HG02840 (cell line): ENCODE data around the gene EP400.

Source experiments
- ATAC-seq: cut with Tn5 transposase; IDR thresholded peaks from one replicate; pipeline ENCODE4 v1.9.1; 2021; ENCODE audit warnings: mild to moderate bottlenecking, moderate library complexity, moderate number of reproducible peaks; ENCODE audit not compliant: unreplicated experiment, low FRiP score

Gene EP400

DNA sequence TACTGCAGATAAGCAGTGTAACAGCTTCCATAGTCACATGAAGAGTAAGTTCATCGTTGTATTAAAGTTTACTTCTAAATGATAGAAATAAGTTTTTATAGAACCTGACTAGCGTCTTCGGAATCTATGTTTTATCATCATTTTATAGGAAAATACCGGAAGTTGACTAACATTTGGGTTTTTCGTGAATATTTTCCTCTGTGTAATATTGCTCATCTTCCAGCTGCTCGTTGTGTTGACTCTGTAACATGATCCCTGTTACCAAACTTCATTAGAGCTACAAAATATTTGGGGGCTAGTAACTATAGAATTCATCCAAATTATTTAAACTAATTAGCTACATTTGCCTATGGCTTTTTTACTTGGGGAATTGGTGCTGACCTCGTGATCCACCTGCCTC is 157.2 kb downstream of the EP400 start:
- no peak for ATAC-seq

GRCh38 chr12:132108211-132108832 is 158.6 kb downstream of the EP400 start:
- ATAC-seq = no peak

GRCh38 chr12:132109741-132110140 is 160.0 kb downstream of the EP400 start:
- ATAC-seq = no peak

GRCh38 chr12:132110677-132111076 is 160.9 kb downstream of the EP400 start:
- no peak for ATAC-seq

DNA sequence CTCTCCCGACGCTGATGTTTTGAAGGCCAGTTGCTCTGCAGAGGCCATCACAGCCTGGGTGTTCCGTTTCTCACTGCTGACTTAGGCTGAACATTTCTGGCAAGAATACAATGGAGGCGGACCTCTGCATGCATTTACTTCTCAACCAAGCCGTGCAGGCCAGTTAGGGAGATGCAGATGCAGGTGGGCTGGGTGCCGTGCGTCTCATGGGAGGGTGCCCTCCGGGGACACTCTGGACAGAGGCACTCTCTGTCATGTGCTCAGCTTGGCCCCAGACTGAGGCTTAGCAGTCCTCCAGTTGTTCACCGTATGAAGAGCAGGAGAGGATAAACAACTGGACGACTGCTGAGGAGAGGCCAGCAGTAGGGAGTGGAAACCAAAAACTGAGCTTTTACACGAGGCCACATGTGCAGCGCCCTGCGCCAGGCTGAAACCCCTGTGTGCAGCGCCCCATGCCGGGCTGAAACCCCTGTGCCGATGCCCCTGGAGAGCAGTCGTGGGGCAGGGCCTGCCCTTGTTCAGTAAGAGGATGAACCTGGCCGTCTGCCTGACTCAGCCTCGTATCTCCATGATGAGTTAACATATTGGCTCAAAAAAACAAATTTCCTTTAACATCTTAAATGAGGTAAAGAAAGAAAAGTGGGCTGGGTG is 162.0 kb downstream of the EP400 start:
- ATAC-seq = no peak

DNA sequence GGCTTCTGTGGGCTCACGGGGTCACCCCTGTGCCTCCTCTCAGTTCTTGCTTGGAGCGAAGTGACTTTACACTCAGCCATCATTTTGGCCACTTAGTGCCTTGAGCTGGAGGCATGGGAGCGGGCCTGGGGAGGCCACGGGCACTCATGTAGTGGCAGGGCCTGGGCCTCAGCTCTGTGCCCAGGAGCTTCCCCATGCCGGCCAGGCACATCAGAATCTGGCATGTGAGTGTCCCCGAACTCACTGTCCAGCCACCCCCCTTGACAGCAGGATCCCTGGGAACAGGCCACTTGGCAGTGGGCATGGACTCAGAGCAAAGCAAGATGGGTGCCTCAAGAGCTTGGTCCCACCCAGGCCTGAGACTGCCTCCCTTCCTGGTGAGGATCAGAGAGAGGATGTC is 164.9 kb downstream of the EP400 start:
- ATAC-seq = no peak

GRCh38 chr12:132115500-132115899 is 165.8 kb downstream of the EP400 start:
- no peak for ATAC-seq

GRCh38 chr12:132116709-132117557 is 167.2 kb downstream of the EP400 start:
- ATAC-seq = no peak

DNA sequence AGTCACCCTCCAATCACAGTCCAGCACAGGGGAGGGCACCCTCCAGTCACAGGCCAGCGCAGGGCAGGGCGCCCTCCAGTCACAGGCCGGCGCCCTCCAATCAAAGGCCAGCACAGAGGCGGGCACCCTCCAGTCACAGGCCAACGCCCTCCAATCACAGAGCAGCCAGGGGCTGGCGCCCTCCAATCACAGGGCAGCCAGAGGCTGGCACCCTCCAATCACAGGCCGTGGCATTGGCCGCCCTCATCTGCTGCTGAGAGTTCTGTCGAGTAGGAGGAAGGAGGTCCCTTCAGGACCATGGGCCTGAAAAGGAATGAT is 167.8 kb downstream of the EP400 start:
- no peak for ATAC-seq

DNA sequence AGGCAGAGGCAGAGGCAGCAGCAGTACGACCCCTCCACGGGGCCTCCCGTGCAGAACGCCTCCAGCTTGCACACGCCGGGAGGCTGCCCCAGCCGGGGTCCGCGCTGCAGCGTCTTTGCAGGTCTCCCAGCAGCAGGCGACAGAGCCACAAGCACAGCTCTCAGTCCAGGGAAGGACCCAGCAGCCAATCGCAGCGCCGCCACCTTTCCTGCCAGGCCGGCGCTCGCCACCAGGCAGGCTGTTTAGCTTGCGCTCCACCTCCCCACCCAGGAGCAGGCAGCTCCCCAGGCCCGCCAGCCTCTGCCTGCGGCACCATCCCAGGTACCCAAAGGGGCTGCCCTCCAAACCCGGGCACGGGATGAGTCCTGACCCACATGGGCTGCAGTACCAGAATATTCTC is 169.1 kb downstream of the EP400 start:
- ATAC-seq = no peak

DNA sequence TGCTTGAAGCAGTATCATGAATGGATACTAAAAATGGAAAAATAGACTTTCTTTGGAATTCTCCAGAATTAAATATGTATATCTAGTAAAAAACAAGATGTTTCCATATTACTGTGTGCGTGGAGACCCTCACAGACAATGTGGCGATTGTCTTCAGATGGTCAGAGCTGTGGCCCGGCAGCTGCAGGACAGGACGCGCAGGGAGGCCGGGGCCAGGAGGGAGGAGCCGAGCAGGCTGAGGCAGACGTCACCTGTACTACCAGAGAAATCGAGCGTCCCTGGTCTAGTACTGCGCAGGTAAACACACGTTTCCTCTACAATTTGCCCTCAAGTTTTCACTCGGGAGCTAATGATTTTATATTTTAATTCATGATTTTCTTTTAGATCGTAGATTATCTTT is 171.5 kb downstream of the EP400 start:
- no peak for ATAC-seq

GRCh38 chr12:132123970-132124765 is 174.4 kb downstream of the EP400 start:
- ATAC-seq = no peak

- no peak for ATAC-seq
Observed at GRCh38 chr12:132124766-132125425, 175.2 kb downstream of the EP400 start.

- no peak for ATAC-seq
Observed at GRCh38 chr12:132125736-132126135, 176.0 kb downstream of the EP400 start.

- ATAC-seq = no peak
Observed at GRCh38 chr12:132127041-132127440, 177.3 kb downstream of the EP400 start.

DNA sequence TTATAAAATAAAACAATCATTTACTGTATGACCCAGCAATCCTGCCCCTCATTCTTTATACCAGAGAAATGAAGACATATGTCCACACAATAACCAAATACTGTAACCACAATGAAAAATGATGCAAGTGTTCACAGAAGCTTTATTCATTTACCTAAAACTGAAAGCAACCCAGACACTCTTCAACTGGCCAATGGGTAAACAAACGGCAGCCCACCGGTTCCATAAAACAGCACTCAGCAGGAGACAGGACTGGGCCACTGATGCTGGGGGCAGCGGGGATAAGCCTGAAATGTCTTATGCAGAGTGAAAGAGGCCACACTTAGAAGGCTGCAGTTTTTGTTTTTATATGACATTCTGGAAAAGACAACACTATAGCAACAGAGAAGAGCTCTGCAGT is 179.3 kb downstream of the EP400 start:
- no peak for ATAC-seq

GRCh38 chr12:132130690-132131089 is 180.9 kb downstream of the EP400 start:
- no peak for ATAC-seq
